ENCODE data around the gene SEMA7A. TPM values are rescaled to one million over a fixed set of nuclear protein-coding genes. Genes with fewer than 3 reads are reported as not detected.

Gene SEMA7A
- total and polyA plus RNA-seq, 9 of the 15 experiments (the other 6 are each of a cell fraction or from before 2014, with no cell fraction given): 0.04 to 8.2 (median 5.4) TPM; not detected in 1

DNA sequence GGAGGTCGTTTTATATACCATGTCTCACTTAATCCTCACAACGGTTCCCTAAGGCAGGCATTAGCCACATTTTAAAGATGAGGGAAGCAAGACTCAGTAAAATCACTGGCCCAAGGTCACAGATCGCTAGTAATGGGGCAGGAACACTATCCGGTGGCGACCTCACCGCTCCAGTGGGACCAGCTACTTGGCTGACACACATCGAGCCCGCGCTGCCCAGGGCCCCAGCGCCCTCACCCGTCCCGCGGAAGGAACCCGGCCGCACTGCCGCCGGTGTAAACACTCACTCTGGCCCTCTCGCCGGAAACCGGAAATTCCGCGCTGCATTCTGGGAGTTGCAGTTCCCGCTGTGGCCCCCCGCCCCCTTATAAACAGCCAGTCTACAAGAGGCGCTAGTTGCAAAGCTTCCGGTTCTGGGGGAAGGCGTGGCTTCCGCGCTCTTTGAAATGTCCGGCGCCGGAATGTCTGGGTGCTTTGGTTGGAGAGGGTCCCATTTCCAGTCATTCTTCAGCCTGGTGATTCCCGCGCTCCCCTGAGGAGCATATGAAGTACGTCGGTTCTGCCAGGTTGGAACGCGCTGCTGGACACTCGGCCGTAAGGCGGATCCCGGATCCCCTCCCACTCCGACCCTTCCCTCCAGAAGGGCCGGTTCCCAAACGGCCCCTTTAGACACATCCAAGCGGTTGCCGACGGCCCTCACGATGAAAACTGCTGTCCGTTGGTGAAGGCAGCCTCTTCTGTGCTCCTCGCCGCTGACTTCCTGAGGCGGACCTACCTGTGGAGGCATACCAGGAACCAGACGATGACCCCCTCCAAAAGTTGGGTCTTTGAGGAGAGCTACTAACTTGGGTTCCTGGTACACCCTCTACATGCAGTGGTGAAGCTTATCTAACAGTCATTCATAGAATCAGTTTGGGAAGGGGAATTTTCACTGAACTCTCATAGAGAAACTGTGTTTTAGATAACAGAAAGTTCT, 27.4 kb upstream of the SEMA7A start, which contains the start of gene UBL7 (continued):
- TF ChIP-seq BRF1 (IDR thresholded peaks at IDR 0.05; ENCODE audit: borderline replicate concordance, extremely low read depth, insufficient read length): no peak
- TF ChIP-seq NELFE (IDR thresholded peaks at IDR 0.05; ENCODE audit: insufficient read depth, insufficient read length): no peak
- TF ChIP-seq KDM2B (CRISPR knock-in tag; IDR thresholded peaks at IDR 0.05): no peak
- TF ChIP-seq, protein P1, sequence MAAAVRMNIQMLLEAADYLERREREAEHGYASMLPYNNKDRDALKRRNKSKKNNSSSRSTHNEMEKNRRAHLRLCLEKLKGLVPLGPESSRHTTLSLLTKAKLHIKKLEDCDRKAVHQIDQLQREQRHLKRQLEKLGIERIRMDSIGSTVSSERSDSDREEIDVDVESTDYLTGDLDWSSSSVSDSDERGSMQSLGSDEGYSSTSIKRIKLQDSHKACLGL (CRISPR knock-in tag; IDR thresholded peaks at IDR 0.05; ENCODE audit: borderline replicate concordance, poor library complexity, severe bottlenecking): no peak
- TF ChIP-seq ZSCAN29 (IDR thresholded peaks at IDR 0.05): peak; percentile 59; the same call in 1 of the 2 replicates
- TF ChIP-seq, protein P2, sequence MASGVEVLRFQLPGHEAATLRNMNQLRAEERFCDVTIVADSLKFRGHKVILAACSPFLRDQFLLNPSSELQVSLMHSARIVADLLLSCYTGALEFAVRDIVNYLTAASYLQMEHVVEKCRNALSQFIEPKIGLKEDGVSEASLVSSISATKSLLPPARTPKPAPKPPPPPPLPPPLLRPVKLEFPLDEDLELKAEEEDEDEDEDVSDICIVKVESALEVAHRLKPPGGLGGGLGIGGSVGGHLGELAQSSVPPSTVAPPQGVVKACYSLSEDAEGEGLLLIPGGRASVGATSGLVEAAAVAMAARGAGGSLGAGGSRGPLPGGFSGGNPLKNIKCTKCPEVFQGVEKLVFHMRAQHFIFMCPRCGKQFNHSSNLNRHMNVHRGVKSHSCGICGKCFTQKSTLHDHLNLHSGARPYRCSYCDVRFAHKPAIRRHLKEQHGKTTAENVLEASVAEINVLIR (CRISPR knock-in tag; IDR thresholded peaks at IDR 0.05): no peak
- TF ChIP-seq GABPB2 (CRISPR knock-in tag; conservative IDR thresholded peaks at IDR 0.05): no peak
- no peak for TF ChIP-seq ZNF444 (CRISPR knock-in tag; IDR thresholded peaks at IDR 0.05)
- no peak for TF ChIP-seq ZNF77 (CRISPR knock-in tag; IDR thresholded peaks at IDR 0.05)
- TF ChIP-seq, protein P3, sequence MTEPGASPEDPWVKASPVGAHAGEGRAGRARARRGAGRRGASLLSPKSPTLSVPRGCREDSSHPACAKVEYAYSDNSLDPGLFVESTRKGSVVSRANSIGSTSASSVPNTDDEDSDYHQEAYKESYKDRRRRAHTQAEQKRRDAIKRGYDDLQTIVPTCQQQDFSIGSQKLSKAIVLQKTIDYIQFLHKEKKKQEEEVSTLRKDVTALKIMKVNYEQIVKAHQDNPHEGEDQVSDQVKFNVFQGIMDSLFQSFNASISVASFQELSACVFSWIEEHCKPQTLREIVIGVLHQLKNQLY (CRISPR knock-in tag; conservative IDR thresholded peaks at IDR 0.05): no peak
- no peak for TF ChIP-seq DNMT1 (IDR thresholded peaks at IDR 0.05)
- TF ChIP-seq ESRRB (CRISPR knock-in tag; IDR thresholded peaks at IDR 0.05; ENCODE audit: borderline replicate concordance): no peak
- TF ChIP-seq MYC (IDR thresholded peaks at IDR 0.05; ENCODE audit: low read depth, low read length): peak; percentile 79
- no peak for TF ChIP-seq MYC (CRISPR knock-in tag; IDR thresholded peaks at IDR 0.05; ENCODE audit: borderline replicate concordance, low read depth)
- no peak for TF ChIP-seq TGIF2 (CRISPR knock-in tag; IDR thresholded peaks at IDR 0.05)
- TF ChIP-seq, protein P4, sequence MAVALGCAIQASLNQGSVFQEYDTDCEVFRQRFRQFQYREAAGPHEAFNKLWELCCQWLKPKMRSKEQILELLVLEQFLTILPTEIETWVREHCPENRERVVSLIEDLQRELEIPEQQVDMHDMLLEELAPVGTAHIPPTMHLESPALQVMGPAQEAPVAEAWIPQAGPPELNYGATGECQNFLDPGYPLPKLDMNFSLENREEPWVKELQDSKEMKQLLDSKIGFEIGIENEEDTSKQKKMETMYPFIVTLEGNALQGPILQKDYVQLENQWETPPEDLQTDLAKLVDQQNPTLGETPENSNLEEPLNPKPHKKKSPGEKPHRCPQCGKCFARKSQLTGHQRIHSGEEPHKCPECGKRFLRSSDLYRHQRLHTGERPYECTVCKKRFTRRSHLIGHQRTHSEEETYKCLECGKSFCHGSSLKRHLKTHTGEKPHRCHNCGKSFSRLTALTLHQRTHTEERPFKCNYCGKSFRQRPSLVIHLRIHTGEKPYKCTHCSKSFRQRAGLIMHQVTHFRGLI (CRISPR knock-in tag; IDR thresholded peaks at IDR 0.05): no peak
- no peak for TF ChIP-seq ZFP1 (CRISPR knock-in tag; IDR thresholded peaks at IDR 0.05)
- peak in 1 of 2 experiments; percentile 42; a peak in 1 of 4 replicates for TF ChIP-seq ARNT (IDR thresholded peaks at IDR 0.05)
- TF ChIP-seq STAG1 (CRISPR knock-in tag; IDR thresholded peaks at IDR 0.05; ENCODE audit: borderline replicate concordance): no peak
- no peak for TF ChIP-seq SNRNP70 (optimal IDR thresholded peaks at IDR 0.05; ENCODE audit: low read depth, low read length)
- TF ChIP-seq CREBBP (IDR thresholded peaks at IDR 0.05; ENCODE audit: low read depth, low read length): no peak
- TF ChIP-seq XRCC5 (IDR thresholded peaks at IDR 0.05; ENCODE audit: low read depth, low read length): peak; percentile 21; the same call in 1 of the 2 replicates
- TF ChIP-seq ZFPM2 (CRISPR knock-in tag; IDR thresholded peaks at IDR 0.05): no peak
- TF ChIP-seq TOE1 (IDR thresholded peaks at IDR 0.05; ENCODE audit: borderline replicate concordance): peak; percentile 71
- TF ChIP-seq TOE1 (CRISPR knock-in tag; IDR thresholded peaks at IDR 0.05; ENCODE audit: borderline replicate concordance, low read depth): no peak

Measured in K562 (cell line).